GM21717 (cell line): ENCODE measurements around the gene MOB3B.
"Not testable (repeated sequence)": the region's sequence is repeated elsewhere in the genome, so short reads cannot be mapped to it uniquely, and the experiment has no call there.

Experiments
- ATAC-seq: cut with Tn5 transposase; IDR thresholded peaks from one replicate; pipeline ENCODE4 v1.9.1; 2021; ENCODE audit warnings: mild to moderate bottlenecking, moderate library complexity; ENCODE audit not compliant: unreplicated experiment

Gene MOB3B

DNA sequence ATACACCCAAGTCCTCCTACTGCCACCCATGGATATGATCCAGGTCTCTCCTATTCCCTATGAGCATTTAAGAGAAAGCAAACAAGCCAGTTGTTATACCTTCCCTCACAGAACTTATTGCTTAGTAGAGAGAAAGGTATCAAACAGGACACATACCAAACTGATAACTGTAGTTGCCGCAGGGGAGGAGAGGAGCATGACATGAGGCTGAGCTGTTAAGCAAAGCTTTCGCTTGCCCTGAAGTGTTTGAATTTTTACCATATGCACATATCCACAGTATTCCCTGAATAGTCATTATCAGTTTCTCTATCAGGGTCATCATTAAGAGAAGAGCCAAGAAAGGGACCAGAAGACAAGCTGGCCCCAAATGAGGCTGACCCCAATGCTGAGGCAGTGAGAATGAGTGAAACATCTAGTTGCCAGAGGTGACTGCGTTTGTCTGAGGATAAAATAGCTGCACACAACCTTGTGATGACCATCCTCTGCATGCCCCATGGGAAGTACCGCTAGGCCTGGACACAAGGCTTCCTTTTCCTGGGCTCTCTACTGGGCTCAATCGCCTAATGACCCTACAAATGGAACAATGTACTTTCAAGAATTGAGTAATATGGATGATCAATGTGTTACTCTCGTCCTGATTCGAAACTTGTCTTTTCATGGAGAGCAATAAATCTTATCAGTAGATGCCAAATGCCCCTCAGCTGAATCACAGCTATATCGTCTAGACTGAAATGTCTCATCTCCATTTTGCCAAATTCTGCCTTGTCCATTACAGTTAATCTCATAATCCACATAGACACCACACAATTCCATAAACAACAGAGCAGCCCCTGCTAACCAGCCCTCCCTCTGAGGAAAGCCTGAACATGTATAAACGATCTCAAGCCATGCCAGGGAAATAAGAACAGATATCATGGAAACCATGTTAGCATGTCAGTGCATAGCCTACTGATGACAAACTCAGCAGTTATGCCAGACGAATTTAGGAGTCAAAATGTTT is 9.8 kb downstream of the MOB3B start:
- no peak for ATAC-seq

DNA sequence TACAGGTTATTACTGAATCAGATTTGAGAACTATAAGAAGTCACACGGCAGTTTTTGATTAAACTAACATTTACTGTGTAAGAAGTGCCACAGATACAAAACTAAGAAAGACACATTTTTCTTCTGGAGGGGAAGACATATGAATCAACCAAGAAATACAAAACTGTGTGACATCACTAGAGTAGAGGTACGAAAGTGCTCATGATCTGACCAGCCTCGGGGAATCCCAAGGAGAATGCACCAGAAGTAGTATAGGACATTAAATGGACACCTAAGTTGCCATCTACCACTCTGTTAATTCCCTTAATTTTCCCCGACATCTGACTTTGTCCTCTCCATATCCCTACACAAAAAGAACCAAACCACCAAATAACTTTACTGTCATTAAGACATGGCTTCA is 10.8 kb downstream of the MOB3B start:
- no peak for ATAC-seq

DNA sequence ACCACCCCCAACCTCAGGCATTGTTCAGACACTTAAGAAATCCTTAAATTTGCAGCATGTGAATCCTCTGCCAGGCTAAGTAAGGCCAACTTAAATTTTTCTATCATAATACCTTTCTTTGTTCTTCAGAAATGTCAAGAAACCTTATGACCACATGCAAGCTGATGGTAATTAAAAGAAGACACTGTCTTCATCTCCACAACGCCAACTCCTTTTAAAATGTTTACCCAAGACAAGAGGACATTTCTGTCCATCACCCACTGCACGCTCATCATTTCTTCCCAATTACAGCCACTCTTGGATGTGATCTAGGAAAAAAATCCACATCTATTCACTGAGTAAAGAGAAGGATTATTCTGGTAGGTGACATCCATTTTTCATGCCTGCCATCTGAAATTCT is 11.6 kb downstream of the MOB3B start:
- no peak for ATAC-seq

DNA sequence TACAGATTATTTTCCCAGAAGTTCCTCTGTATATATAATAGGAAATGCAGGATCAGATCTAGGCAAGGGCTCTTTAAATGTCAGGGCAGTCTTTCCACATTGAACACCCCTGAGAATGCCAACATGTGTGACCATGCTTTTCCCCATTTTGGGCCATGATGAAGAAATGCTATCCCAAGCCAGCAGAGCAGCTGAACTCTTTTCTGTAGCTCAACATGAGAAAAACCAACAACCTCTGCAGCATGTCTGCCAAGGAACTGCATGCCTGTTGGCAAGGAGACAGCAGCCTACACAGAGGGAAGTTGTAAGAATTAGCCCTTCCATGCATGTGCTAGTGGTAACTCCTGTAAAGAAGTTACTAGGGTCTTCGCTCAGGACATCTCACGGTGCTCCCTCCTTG is 15.1 kb downstream of the MOB3B start:
- ATAC-seq, result no peak

DNA sequence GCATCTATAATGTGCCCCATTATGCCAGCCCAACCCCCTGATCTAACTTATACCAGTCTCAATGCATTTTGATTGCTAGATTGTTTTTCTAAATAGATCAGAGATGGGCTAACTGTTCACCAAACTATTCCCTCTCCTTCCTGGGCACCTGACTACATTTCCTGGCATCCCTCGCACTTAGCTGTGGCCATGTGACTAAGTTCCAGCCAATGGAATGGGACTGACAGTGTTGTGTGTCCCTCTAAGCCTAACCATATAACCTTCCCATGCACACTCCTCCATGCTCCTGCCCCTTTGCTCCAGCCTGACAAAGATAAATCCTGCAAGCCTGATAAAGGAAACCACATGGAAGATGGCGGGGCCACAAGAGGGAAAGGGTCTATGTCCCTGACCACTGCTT is 17.8 kb downstream of the MOB3B start:
- no peak for ATAC-seq

DNA sequence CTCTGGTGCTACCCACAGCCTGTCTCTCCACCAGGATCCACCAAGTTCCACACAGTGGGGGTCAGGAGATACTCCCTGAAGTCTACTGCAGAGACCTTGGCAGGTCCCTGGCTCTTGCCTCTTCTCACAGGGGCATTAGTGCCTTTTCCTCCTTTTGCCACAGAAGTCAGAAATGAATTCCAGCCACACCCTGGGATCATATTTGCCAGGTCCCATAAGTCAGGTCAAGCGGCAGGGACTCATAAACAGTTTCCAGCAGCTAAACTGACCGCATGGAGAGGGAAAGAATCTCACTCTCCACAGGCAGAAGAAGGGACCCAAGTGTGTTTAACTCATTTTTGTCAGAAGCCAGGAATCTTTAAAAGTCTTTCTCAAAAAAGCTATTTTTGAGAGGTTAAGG is 18.8 kb downstream of the MOB3B start:
- ATAC-seq, result no peak

DNA sequence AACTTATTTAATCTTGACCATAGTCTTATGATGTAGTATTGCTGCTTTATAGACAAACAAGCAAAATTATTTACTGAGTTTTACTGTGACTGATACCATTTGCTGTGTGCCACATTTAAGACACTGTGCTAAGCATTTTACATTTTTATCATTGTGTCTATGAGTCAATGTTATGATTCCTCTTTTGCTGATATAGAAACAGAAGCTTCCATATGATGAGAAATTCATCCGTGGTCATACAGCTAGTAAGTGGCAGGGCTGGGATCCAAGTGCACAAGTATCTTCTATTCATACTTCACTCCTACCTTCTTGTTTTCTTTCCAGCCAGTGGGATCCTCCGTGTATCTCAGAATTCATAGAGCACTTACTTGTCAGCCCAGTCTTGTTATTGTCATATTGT is 22.6 kb downstream of the MOB3B start:
- ATAC-seq, result no peak

DNA sequence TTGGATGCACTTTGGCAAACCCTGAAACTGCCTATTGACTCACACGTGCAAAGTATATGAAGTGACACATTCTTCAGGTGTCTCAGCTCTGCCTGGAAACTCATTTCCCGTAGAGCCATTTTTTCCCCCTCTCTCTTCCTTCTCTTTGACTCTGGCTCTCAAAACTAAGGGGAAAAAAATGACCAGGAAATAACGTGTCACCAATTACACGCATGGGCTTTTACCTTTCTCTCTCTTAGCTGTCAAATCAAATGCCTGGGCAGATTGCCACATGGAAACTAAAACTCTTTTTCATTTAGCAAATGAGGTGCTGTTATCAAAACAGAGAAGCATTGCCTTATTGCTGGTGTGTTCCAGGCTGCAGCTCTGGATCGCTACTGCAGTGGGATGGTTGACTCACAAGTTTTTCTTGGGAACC is 23.9 kb downstream of the MOB3B start:
- ATAC-seq, result no peak

DNA sequence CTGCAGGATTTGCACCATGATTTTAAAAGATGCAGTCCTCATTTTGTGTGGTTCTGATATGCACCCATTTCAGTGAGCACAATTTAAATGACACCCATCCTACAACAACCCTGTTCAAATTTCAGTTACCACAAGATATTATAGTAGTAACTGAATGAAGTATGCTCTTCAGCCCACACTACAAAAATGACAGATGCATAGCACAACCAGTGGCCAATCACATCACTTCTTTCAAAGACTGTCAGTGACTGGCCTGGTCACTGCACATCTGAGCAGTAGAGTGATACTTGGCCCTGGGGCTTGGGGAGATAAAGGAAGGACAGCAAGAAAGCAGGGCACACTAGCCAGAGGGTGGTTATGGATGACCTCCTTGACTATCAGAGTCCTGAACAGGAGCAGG is 25.4 kb downstream of the MOB3B start:
- ATAC-seq, result no peak

DNA sequence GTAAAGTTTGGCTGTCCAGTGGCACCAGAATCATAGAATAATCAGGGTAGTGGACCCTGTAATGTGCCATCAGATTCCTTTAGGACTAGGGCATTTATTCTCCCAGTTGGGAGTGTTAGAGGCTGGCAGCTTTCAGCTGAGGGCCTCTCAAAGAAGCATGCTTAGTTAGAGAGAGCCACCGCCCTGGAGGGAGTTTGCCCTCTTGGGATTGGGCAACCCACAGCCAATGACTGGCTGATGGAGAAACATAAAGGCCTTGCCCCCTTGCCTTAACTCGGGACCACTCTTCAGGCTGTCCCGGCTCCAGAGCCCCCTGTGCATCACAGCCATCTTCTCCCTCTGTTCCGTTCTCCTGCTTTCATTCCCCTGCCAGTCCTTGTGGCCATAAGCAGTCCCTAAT is 26.0 kb downstream of the MOB3B start:
- no peak for ATAC-seq

DNA sequence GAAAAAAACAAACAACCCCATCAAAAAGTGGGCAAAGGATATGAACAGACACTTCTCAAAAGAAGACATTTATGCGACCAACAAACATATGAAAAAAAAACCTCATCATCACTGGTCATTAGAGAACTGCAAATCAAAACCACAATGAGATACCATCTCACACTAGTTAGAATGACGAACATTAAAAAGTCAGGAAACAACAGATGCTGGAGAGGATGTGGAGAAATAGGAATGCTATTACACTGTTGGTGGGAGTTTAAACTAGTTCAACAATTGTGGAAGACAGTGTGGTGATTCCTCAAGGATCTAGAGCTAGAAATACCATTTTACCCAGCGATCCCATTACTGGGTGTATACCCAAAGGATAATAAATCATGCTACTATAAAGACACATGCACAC is 28.7 kb downstream of the MOB3B start:
- not testable (repeated sequence) for ATAC-seq

DNA sequence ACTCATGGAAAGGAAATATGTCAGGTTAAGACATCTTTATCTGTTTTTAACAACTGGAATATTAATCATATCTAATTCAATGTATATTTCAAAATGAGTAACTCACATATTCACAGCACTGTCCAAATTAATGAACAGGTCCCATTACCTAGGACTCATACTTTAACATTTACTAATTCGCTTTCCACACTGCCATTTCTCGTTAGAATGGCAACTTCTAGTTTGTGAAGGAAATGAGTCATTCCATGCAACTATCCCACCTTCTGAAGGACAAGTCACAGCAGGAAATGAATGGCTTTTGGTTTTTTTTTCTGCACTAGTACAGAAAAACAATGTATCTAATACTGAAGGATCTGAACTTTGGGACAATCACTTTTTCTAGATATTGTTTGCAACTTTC is 30.2 kb downstream of the MOB3B start:
- ATAC-seq, result peak; percentile 61

DNA sequence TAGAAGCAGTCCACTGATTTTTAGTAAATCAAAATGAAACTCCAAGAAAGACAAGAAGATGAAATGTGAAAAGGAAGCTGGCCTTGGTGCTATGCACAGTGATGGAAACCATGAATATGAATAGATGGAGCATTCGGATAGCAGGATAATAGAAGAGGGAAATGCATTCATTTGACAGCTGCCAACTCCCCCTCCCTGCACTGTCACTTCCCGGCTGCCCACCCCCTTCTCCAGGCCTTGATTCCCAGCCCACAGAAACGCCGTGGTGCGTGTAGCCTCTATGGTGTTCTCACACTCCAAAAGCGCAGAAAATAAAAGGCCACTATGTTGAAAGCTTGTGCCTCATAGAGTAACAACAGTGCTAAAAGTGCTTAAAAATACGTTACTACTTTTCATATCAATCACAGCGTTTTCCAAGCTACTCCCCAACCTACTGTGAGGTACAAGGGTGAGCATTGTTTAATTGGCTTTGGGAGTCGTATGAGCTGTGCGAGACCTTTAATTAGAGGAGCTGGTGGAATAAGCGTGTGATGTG is 31.7 kb downstream of the MOB3B start:
- no peak for ATAC-seq

DNA sequence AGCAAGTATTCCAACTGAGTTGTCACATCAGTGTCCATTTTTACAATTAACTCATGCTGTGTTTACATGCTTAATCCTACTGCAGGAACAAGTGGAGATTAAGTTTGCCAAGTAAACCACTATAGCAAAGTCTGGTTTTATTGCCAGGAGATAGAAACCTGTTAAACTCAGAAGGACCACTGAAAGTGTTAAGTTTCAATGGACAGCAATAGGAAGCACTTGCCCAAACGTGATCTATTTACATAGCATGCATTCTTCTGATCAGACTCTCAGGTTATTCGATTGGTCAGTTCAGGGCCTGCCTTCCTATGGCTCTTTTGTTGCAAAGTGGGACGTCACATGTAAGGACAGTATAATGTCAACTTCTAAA is 33.5 kb downstream of the MOB3B start:
- ATAC-seq, result no peak

DNA sequence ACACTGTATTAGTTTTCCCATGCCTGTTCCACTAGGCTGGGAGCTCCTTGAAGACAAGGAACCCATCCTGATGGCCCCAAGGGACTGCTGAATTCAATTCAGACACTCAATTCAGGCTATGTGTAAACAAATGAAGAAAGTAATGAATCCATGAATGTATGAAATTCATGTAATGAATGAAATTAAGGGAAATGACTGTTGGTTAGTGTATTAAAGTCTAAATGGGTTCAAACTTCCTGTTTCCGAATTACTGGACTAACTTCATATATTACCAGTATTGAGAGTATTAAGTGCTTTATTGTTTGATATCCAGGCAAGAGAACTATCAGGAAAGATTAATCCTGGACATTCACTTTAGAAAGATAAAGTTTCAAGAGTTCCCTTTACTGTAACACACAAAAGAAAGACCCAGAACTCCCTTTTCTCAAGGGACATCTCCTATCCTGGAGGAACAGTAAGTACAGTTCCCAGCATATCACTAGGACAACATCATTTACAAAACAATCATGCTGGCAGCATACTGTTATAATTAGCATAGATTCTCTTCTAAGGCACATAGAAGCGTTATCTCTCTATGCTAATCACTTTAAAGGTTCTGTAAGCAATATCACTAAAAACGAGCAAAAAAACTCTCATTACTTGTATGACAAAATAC is 34.0 kb downstream of the MOB3B start:
- ATAC-seq, result no peak

DNA sequence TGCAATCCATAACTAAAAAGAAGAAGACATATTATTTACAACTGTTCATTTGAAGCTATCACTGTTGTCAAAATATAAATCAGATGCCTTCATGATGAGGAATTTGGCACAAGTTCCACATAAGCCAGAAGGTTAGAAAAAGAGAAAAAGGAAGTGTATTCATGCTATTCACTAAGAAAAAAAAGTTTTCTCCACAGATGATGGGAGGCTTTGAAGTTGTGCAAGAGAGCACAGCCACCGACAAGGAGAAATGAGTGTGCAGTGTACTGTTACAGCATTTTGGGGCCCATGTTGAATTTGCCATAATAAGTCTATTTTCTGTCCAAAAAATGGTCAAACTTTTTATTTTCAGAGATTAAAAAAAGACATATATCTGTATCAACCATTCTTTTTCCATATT is 38.5 kb downstream of the MOB3B start:
- ATAC-seq, result no peak

DNA sequence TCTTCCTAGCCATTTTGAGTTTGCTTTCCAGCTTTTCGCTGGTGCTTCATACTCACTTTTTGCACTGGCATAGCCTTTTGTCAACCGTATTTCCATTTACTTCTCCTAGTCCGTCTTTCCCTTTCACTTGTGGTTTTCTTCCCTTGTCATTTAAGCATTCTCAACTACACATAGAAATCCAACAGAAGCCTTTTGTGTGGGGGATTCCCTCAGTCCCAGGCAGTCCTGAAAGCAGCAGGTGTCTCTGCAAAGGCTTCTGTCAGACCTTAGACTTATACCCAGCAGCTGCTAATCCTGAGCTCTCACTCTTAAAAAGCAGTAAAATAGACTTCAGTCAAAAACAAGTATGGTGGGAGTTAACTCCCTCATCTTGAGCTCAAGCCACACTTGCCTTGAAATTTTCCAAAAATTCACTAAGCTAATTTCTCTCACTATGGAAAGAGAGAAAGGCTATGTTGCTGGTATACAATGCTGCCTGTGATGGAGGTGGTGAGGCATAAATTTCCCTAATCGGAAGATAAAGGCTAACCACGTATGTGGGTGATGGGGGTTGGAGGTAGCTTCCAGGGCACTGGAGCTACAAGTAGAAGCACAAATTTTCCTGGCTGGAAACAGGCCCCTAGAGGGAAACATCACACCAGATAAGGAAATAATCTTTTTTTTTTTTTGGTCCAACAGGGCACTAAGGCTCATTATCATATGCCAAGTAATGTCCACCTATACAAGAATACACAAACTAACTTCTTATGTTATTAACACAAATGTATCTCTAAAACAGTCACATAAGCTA is 40.3 kb downstream of the MOB3B start:
- peak; percentile 89 for ATAC-seq

DNA sequence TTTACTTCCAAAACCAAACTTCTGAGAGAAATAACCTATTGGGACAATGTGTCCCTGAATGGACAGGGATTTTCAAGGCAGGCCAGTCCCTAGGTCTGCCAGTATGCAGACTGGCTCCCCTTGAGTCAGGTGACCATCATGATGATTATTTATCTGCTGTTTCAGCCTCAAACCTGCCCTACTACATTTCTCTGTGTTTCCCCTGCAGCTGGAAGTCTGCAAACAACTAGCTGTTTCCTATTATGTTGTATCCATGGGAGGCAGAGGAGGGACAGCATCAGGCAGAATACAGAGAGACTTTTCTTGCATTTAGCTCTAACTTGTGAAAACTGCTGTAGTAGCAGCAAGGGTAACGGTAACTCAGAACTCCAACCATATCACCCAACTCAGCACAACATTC is 41.7 kb downstream of the MOB3B start:
- no peak for ATAC-seq

DNA sequence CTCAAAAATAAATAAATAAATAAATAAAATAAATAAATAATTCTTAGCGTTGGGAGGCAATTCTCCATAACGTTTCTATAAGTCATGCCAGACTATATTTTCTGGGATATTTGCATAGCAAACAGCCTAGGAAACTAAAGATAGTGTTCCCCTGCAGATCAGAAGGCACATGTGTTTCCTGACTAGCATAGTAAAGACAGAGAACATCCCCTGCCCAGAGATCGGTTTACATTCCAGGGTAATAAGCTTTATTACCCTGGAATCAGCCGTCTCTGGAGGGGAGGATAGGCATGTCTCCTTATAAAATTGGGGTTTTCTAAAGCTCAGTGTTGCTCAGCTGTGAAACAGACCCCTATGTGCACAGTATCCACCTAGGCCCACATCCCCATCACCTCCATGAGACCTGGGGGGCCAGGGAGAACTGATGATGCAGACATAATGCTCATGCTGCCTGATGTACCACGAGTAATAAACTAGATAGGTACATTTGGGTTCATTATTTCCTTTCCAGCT is 42.4 kb downstream of the MOB3B start:
- ATAC-seq, result no peak

DNA sequence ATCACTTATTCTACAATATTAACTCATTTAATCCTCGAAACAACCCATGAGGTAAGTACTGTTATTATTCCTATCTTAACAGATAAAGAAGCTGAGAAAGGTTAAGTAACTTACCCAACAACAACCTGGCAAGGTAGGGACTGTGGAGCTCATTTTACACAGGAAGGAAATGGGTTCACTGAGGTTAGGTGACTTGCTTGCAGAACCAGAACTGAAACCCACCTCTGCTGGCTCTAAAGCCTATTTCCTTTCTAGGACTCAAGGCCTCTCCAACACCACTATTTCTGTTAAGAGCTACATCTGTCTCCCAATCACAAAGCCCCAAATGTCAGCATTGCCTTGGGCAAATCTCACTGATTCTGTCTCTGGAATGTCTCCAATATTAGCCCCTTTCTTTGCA is 44.5 kb downstream of the MOB3B start:
- peak; percentile 77 for ATAC-seq

DNA sequence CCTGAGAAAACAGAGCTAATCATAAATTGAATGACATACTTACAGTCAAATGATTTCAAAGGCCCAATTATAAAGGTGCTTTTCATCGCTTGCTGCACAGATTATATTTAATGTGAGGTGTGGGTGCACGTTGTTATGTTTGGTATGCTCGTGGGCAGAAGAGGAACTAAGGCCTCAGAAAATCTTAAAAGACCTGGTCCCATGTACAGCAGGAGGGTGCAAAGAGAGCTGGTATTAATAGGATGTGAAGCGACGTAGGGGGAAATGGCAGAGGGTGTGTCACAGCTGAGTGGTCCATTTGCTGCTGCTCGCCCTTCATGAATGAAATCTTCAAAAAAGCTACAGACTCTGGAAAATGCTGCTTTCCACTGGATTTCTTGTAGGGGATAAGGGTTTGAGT is 46.0 kb downstream of the MOB3B start:
- no peak for ATAC-seq
